H9 (cell line): Measurements from ENCODE around the gene RMI2. TPM values are rescaled to one million over a fixed set of nuclear protein-coding genes. Genes with fewer than 3 reads are reported as not detected.

Experiments used
- DNase-seq: peaks from one replicate; pipeline ENCODE4 v3.0.0-alpha.2; 2017
- H2AFZ ChIP-seq: one replicate; pipeline ENCODE4 v1.6.1; 2013; ENCODE audit warnings: mild to moderate bottlenecking, low read length, control low read depth, moderate library complexity
- H2AK5ac ChIP-seq: 2 replicates; pipeline ENCODE4 v1.6.1; 2013; ENCODE audit warnings: low read length, control low read depth, mixed read lengths; ENCODE audit not compliant: insufficient read length
- H2BK120ac ChIP-seq: one replicate; pipeline ENCODE4 v1.6.1; 2013; ENCODE audit warnings: low read depth, mild to moderate bottlenecking, low read length, control low read depth, inconsistent platforms; ENCODE audit not compliant: poor library complexity, severe bottlenecking
- H2BK12ac ChIP-seq: 2 replicates; pipeline ENCODE4 v1.6.1; 2013; ENCODE audit warnings: low read length, control low read depth, mixed read lengths, low read depth; ENCODE audit not compliant: insufficient read length
- H2BK15ac ChIP-seq: 2 replicates; pipeline ENCODE4 v1.6.1; 2013; ENCODE audit warnings: low read depth, low read length, control low read depth
- H2BK20ac ChIP-seq: one replicate; pipeline ENCODE4 v1.6.1; 2013; ENCODE audit warnings: low read depth, mild to moderate bottlenecking, low read length, control low read depth, inconsistent platforms; ENCODE audit not compliant: poor library complexity, severe bottlenecking
- H2BK5ac ChIP-seq: 2 replicates; pipeline ENCODE4 v1.6.1; 2013; ENCODE audit warnings: low read length, control low read depth, mixed read lengths; ENCODE audit not compliant: insufficient read length
- H3K14ac ChIP-seq: 2 replicates; pipeline ENCODE4 v1.6.1; 2013; ENCODE audit warnings: low read length, control low read depth; ENCODE audit not compliant: insufficient read depth
- H3K18ac ChIP-seq: 2 replicates; pipeline ENCODE4 v1.6.1; 2013; ENCODE audit warnings: low read depth, mild to moderate bottlenecking, mixed read lengths, low read length, control low read depth; ENCODE audit not compliant: insufficient read length
- H3K23ac ChIP-seq: 2 replicates; pipeline ENCODE4 v1.6.1; 2013; ENCODE audit warnings: low read length, control low read depth, mixed read lengths, low read depth; ENCODE audit not compliant: insufficient read length
- H3K23me2 ChIP-seq: 2 replicates; pipeline ENCODE4 v1.6.1; 2013; ENCODE audit warnings: low read depth, mild to moderate bottlenecking, mixed read lengths, low read length, control low read depth; ENCODE audit not compliant: insufficient read length, poor library complexity, severe bottlenecking
- H3K27ac ChIP-seq: 2 replicates; pipeline ENCODE4 v1.5.1; 2013; ENCODE audit warnings: low read length, control low read depth, mixed read lengths, low read depth; ENCODE audit not compliant: insufficient read length
- H3K27me3 ChIP-seq: 2 replicates; pipeline ENCODE4 v1.6.1; 2013; ENCODE audit warnings: low read length, control low read depth, inconsistent platforms; ENCODE audit not compliant: insufficient read depth
- H3K4ac ChIP-seq: 2 replicates; pipeline ENCODE4 v1.6.1; 2013; ENCODE audit warnings: low read depth, mild to moderate bottlenecking, control low read depth, inconsistent platforms, low read length, moderate library complexity
- H3K4me1 ChIP-seq: 2 replicates; pipeline ENCODE4 v1.6.1; 2013; ENCODE audit warnings: low read length, control low read depth, inconsistent platforms; ENCODE audit not compliant: insufficient read depth
- H3K4me2 ChIP-seq: 2 replicates; pipeline ENCODE4 v1.6.1; 2013; ENCODE audit warnings: low read length, control low read depth, mixed read lengths; ENCODE audit not compliant: insufficient read length, insufficient read depth
- H3K56ac ChIP-seq: 2 replicates; pipeline ENCODE4 v1.6.1; 2013; ENCODE audit warnings: low read depth, mild to moderate bottlenecking, mixed read lengths, low read length, control low read depth; ENCODE audit not compliant: insufficient read length
- H3K79me1 ChIP-seq: 2 replicates; pipeline ENCODE4 v1.6.1; 2013; ENCODE audit warnings: low read depth, mild to moderate bottlenecking, moderate library complexity, low read length, control low read depth, inconsistent platforms; ENCODE audit not compliant: insufficient read depth, poor library complexity, severe bottlenecking
- H3K79me2 ChIP-seq: 2 replicates; pipeline ENCODE4 v1.6.1; 2013; ENCODE audit warnings: low read length, control low read depth, inconsistent platforms; ENCODE audit not compliant: insufficient read depth
- H3K9ac ChIP-seq: 2 replicates; pipeline ENCODE4 v1.6.1; 2013; ENCODE audit warnings: low read length, control low read depth, mixed read lengths; ENCODE audit not compliant: insufficient read length; ENCODE audit errors: extremely low read depth
- H3K9me3 ChIP-seq: one replicate; pipeline ENCODE4 v1.6.1; 2013; ENCODE audit warnings: low read depth, low read length, inconsistent platforms; ENCODE audit not compliant: control insufficient read depth
- H3T11ph ChIP-seq: one replicate; pipeline ENCODE4 v1.6.1; 2013; ENCODE audit warnings: mild to moderate bottlenecking, low read length, control low read depth, inconsistent platforms
- H4K20me1 ChIP-seq: one replicate; pipeline ENCODE4 v1.6.1; 2013; ENCODE audit not compliant: control insufficient read depth, insufficient read length, insufficient read depth
- H4K5ac ChIP-seq: 2 replicates; pipeline ENCODE4 v1.6.1; 2013; ENCODE audit warnings: low read depth, mild to moderate bottlenecking, mixed read lengths, low read length, control low read depth; ENCODE audit not compliant: insufficient read length
- H4K8ac ChIP-seq: replicated peaks from 2 replicates; pipeline ENCODE4 v1.6.1; 2013; ENCODE audit warnings: low read length, control low read depth, mixed read lengths, low read depth; ENCODE audit not compliant: insufficient read length
- H4K91ac ChIP-seq: 2 replicates; pipeline ENCODE4 v1.6.1; 2013; ENCODE audit warnings: low read depth, mild to moderate bottlenecking, moderate library complexity, mixed read lengths, low read length, control low read depth; ENCODE audit not compliant: insufficient read length
- H3K27ac Mint-ChIP-seq, 3 experiments: 2 replicates in 2 of 3; 3 replicates in 1 of 3; pipeline ENCODE4 v1.8.0; 2020 to 2021; ENCODE audit warnings: mixed read lengths in 3 of 3, mild to moderate bottlenecking in 1 of 3, moderate library complexity in 1 of 3
- H3K27me3 Mint-ChIP-seq: 2 replicates; pipeline ENCODE4 v1.8.0; 2021; ENCODE audit warnings: low read depth, mild to moderate bottlenecking, moderate library complexity, mixed read lengths
- H3K36me3 Mint-ChIP-seq, 3 experiments: 2 replicates in 2 of 3; 3 replicates in 1 of 3; pipeline ENCODE4 v1.8.0; 2020 to 2021; ENCODE audit warnings: low read depth in 3 of 3, mixed read lengths in 3 of 3; ENCODE audit not compliant: insufficient read depth in 1 of 3
- H3K4me1 Mint-ChIP-seq, 2 experiments: 2 replicates each; pipeline ENCODE4 v1.8.0; 2020; ENCODE audit warnings: mixed read lengths in 2 of 2
- H3K4me3 Mint-ChIP-seq, 2 experiments: 2 replicates in 1 of 2; 3 replicates in 1 of 2; pipeline ENCODE4 v1.8.0; 2020 to 2021; ENCODE audit warnings: mild to moderate bottlenecking in 2 of 2, mixed read lengths in 2 of 2, moderate library complexity in 1 of 2
- H3K9me3 Mint-ChIP-seq, 2 experiments: 2 replicates in 1 of 2; 3 replicates in 1 of 2; pipeline ENCODE4 v1.8.0; 2020; ENCODE audit warnings: mild to moderate bottlenecking in 2 of 2, mixed read lengths in 2 of 2, moderate library complexity in 1 of 2
- CTCF ChIP-seq: fragments of 200-600 bp; sonication (generic); conservative IDR thresholded peaks from 3 replicates; pipeline ENCODE4 v1.8.0; 2021; ENCODE audit warnings: antibody characterized with exemption, mild to moderate bottlenecking
- WGBS: extraction: QIAGEN DNeasy Blood & Tissue Kit; methylation state at CpG from one replicate; pipeline ENCODE4 v1.1.7; 2013; ENCODE audit warnings: missing lambda C conversion rate, low lambda C conversion rate, mixed read lengths; ENCODE audit not compliant: insufficient read length; ENCODE audit errors: extremely low coverage; 5-methylcytosine and 5-hydroxymethylcytosine counted together
- total RNA-seq: library from RNA; stranded (reverse); gene quantifications from 2 replicates; pipeline ENCODE4 v1.2.1, GENCODE V29; 2021

Gene RMI2
- total RNA-seq, 1 experiment from 2014 or later = 57.6 TPM

DNA sequence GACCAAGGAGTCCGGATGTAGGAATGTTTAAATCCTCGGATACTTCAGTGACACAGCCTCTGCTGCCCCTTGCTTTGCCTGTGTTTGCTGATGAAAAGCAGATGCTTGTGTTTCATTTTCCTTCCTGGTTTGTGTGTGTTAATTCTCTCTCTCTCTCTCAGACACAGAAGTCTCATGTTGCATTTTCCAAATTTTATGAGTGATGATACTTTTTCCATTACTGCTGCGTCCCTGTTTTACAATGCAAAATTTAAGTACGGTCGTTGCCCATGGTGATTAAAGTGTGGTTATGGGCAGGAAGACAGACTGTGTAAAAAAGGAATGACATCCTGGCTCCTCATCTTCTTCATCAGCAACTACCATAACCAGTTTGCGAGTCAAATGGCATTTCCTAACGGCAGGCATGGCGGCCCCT is 5.7 kb downstream of the RMI2 start:
- Histone ChIP-seq H2AFZ (no peak overlapping the region), H3K27me3 (no peaks in the 10 kb centered on the region), H2BK5ac (no peak overlapping the region), H3K9ac (no peak overlapping the region), H3T11ph (no peak overlapping the region), H2BK15ac (no peak overlapping the region), H3K4me2 (no peak overlapping the region), H3K4ac (no peak overlapping the region), H4K8ac (no peak overlapping the region), H3K79me2 (peaks cover 22% of the 10 kb centered on the region; the same call in 1 of the 2 replicates), H3K18ac (no peak overlapping the region), H3K9me3 (no peaks in the 10 kb centered on the region), H3K4me1 (peaks cover 9% of the 10 kb centered on the region; the same call in 1 of the 2 replicates), H3K23ac (no peak overlapping the region), H3K56ac (no peak overlapping the region), H2BK120ac (no peak overlapping the region), H4K91ac (no peak overlapping the region), H4K5ac (no peak overlapping the region), H3K14ac (no peak overlapping the region), H4K20me1 (peaks cover 9% of the 10 kb centered on the region), H3K27ac (no peak overlapping the region), H2BK20ac (no peak overlapping the region), H2BK12ac (no peak overlapping the region), H3K23me2 (peaks cover under 1% of the 10 kb centered on the region), H3K79me1 (peaks cover 3% of the 10 kb centered on the region), H2AK5ac (no peak overlapping the region)
- Mint-ChIP-seq H3K4me1 (peaks cover 48 to 55% of the 10 kb centered on the region in 2 experiments), H3K27ac (peak overlapping the region in 2 of 3 experiments; percentile 8 to 56; a peak in 2 of 7 replicates), H3K36me3 (peaks cover 38 to 42% (median 41%) of the 10 kb centered on the region in 3 experiments), H3K9me3 (no peaks in the 10 kb centered on the region), H3K27me3 (no peaks in the 10 kb centered on the region), H3K4me3 (no peak overlapping the region)
- WGBS = no CpG with 5 or more reads among the region's 8 CpGs
- TF ChIP-seq CTCF = no peak
- no peak for DNase-seq
